Measurements from ENCODE around the gene COL21A1. TPM values are rescaled to one million over a fixed set of nuclear protein-coding genes. Genes with fewer than 3 reads are reported as not detected.

COL21A1 gene
- total RNA-seq, 3 donors from 2014 or later: 0.80 to 2.9 (median 1.5) TPM

DNA sequence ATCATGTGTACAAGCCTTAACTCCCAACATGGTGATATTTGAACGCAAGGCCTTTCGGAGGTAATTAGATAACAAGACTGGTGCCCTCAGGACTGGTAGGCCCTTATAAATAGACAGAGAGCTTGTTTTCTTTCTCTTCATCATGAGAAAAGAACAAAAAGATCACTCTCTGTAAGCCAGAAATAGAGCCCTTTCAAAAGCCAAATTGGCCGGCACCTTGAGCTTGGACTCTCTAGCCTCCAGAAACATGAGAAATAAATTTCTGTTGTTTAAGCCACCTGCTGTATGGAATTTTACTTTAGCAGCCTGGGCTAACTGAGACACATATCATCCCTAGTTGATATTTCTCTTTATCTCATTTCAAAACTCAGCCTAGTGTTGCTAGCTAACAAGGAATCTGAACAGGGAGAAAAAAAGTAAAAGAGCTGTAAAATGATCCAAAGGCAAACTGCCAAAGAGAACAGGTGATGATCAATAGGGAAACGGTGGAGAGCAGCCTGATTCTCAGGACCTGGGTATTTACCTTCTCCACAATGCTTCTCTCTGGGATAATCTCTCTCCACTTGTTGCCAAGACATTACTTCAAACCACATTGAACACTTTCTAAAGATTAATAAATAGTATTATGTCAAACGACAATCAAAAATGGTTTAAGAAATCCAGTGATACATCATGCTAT, 6.1 kb downstream of the COL21A1 start:
- H3K4me3 ChIP-seq: no peak overlapping the region
- H3K4me1 ChIP-seq: no peaks in the 10 kb centered on the region
- H3K27me3 ChIP-seq: no peaks in the 10 kb centered on the region
- H3K36me3 ChIP-seq: no peaks in the 10 kb centered on the region
- TF ChIP-seq POLR2AphosphoS5 (IDR thresholded peaks at IDR 0.05) (no peak), POLR2A (IDR thresholded peaks at IDR 0.05) (no peak)
- TF ChIP-seq, protein P1, sequence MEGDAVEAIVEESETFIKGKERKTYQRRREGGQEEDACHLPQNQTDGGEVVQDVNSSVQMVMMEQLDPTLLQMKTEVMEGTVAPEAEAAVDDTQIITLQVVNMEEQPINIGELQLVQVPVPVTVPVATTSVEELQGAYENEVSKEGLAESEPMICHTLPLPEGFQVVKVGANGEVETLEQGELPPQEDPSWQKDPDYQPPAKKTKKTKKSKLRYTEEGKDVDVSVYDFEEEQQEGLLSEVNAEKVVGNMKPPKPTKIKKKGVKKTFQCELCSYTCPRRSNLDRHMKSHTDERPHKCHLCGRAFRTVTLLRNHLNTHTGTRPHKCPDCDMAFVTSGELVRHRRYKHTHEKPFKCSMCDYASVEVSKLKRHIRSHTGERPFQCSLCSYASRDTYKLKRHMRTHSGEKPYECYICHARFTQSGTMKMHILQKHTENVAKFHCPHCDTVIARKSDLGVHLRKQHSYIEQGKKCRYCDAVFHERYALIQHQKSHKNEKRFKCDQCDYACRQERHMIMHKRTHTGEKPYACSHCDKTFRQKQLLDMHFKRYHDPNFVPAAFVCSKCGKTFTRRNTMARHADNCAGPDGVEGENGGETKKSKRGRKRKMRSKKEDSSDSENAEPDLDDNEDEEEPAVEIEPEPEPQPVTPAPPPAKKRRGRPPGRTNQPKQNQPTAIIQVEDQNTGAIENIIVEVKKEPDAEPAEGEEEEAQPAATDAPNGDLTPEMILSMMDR (IDR thresholded peaks at IDR 0.05): no peak
- intact Hi-C loops (cut with DNase I; ENCODE audit: low total_unique reads): no loop called here
- DNase-seq (ENCODE audit: low spot score in 2 of 2): no peak
- H3K27ac ChIP-seq: no peak overlapping the region
- H3K9me3 ChIP-seq: no peaks in the 10 kb centered on the region

DNA sequence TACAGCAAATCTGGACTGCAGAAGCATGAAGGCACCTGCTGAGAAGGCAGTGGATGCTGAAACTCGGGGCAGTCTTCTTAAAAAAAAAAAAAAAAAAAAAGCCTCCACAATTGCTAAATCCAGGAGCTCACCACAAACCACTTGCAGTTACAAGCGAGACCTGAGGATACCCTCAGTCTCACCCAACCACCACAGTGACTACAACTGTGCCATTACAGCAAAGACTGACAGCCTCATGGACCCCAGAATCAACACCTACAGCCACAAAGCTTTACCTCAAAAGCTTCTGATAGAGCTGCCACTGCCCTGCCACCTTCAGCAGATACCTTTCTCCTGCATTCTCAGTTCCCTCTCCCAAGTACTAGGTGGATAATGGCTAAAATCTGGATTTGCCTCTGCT, 9.0 kb downstream of the COL21A1 start:
- no peaks in the 10 kb centered on the region for H3K9me3 ChIP-seq
- no peak overlapping the region for H3K4me3 ChIP-seq
- no peaks in the 10 kb centered on the region for H3K4me1 ChIP-seq
- intact Hi-C loops (cut with DNase I; ENCODE audit: low total_unique reads): no loop called here
- TF ChIP-seq POLR2AphosphoS5 (IDR thresholded peaks at IDR 0.05) (no peak), POLR2A (IDR thresholded peaks at IDR 0.05) (no peak)
- TF ChIP-seq, protein P1 (IDR thresholded peaks at IDR 0.05): no peak
- no peaks in the 10 kb centered on the region for H3K36me3 ChIP-seq
- DNase-seq (ENCODE audit: low spot score in 2 of 2): no peak
- no peaks in the 10 kb centered on the region for H3K27me3 ChIP-seq
- H3K27ac ChIP-seq: no peak overlapping the region

DNA sequence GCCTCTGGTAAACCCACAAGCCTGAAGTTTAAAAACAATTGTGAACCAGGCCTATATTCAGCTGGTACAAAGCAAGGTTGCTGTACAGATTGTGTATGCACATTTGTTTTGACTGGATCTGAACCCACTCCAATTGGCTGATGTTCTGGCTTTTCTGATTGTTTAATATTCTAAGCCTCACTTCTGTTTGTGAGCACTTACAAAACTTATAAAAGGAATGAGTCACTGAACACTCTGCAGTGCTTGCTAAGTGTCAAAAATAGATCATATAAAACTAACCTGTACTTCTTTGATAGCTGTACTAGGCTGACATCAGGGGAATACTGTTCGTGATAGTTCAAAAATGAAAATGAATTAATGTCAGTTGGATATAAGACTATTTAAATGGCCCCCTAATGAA, 12.1 kb downstream of the COL21A1 start:
- Histone ChIP-seq H3K4me1 (no peaks in the 10 kb centered on the region), H3K27me3 (no peaks in the 10 kb centered on the region), H3K27ac (no peak overlapping the region), H3K36me3 (no peaks in the 10 kb centered on the region), H3K4me3 (no peak overlapping the region), H3K9me3 (no peaks in the 10 kb centered on the region)
- intact Hi-C loops (cut with DNase I; ENCODE audit: low total_unique reads): no loop called here
- no peak for DNase-seq (ENCODE audit: low spot score in 2 of 2)
- no peak for TF ChIP-seq POLR2AphosphoS5 (IDR thresholded peaks at IDR 0.05)
- TF ChIP-seq, protein P1 (IDR thresholded peaks at IDR 0.05): no peak
- TF ChIP-seq POLR2A (IDR thresholded peaks at IDR 0.05): no peak

DNA sequence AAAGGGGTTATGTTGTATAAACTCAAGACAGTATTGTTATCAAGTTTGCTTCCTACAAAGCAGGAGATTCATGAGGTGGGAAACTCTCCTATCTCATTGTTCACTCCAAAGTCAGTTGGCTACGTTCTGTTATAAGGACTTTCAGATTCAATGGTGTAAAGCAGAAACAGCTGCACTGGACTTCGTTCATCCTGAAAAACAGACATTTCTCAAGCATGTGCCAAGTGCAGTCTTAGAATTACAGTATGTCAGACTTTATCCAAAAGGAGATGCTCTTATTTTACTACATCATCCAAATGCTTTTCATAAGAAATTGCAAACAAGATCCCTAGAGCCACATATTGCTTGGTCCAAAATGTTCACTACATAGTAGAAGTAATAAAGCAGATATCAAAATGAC, 14.9 kb downstream of the COL21A1 start:
- DNase-seq (ENCODE audit: low spot score in 2 of 2): no peak
- intact Hi-C loops (cut with DNase I; ENCODE audit: low total_unique reads): no loop called here
- no peak for TF ChIP-seq POLR2AphosphoS5 (IDR thresholded peaks at IDR 0.05)
- Histone ChIP-seq H3K4me3 (no peak overlapping the region), H3K9me3 (no peaks in the 10 kb centered on the region), H3K27ac (no peak overlapping the region), H3K27me3 (no peaks in the 10 kb centered on the region), H3K4me1 (no peaks in the 10 kb centered on the region), H3K36me3 (no peaks in the 10 kb centered on the region)

DNA sequence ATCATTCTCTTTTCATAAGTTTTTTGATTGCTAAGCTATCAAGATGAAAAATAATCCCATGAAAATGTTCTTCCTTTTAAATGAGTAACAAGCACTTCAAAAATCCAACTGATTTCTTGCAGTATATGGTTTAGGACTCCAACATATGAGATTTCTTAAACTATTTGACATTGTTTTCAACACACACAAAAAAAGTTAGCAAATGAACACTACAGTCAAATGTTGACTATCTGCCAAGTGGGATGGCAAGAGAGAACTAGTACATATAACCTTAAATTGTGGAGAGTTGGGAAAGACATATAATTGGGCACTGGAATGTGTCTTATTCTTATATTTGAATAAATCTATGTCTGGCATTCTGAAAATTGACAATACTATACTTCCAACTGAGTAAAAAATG, 15.6 kb downstream of the COL21A1 start:
- Histone ChIP-seq H3K9me3 (no peaks in the 10 kb centered on the region), H3K27ac (no peak overlapping the region), H3K4me3 (no peak overlapping the region), H3K4me1 (no peaks in the 10 kb centered on the region), H3K36me3 (no peaks in the 10 kb centered on the region), H3K27me3 (no peaks in the 10 kb centered on the region)
- intact Hi-C loops (cut with DNase I; ENCODE audit: low total_unique reads): no loop called here
- DNase-seq (ENCODE audit: low spot score in 2 of 2): no peak
- TF ChIP-seq POLR2AphosphoS5 (IDR thresholded peaks at IDR 0.05) (no peak), POLR2A (IDR thresholded peaks at IDR 0.05) (no peak)
- TF ChIP-seq, protein P1 (IDR thresholded peaks at IDR 0.05): no peak

All from breast epithelium (tissue), 4 donors.